ENCODE measurements around the gene SYMPK.
"Not testable (repeated sequence)": the region's sequence is repeated elsewhere in the genome, so short reads cannot be mapped to it uniquely, and the experiment has no call there.

Gene SYMPK

DNA sequence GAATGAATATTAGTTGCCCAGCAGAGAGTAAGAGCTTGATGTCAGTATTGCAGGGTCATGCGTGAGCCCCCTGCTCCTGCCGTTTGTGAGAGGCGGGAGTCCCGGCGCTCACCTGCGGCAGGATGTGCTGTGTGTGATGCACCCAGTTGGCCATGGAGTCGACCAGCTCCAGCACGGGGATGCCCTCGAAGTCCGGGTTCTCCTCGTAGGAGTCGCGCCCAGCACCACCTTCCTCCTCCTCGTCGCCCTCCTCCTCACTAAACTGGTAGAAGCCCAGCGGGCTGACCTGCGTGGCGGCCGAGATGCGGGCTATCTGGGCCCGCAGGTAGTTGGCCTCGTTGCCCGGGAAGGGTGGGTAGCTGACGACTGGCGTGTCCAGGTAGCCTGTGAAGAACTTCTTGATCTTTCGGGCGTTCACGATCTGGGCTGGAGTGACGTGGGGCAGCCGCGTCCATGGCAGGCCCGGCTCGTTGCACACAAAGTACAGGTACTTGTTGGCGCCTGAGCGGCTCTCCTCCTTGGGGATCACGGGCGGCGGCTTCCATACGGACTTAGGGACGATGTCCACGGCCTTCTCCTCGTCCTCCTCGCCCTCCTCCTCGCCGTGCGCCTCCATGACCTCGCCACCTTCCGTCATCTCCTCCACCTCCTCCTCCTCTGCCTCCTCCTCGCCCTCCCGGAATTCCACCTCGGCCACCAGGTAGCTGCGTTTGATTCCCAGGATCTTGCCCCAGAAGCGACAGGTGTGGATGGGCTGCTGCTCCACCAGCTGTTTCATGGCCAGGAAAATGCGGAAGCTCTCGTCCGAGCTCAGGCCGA is 58.6 kb downstream of the SYMPK start:
- no peak overlapping the region for H3K4me3 ChIP-seq (ENCODE audit: low read length in 2 of 2)
- 97% methylated on average over 6 of the region's 57 CpGs; no CpG with 5 or more reads in 1 of the 2 donors for WGBS, 2 donors (ENCODE audit: extremely low coverage in 2 of 2, insufficient read length in 2 of 2, insufficient replicate concordance in 1 of 2)

DNA sequence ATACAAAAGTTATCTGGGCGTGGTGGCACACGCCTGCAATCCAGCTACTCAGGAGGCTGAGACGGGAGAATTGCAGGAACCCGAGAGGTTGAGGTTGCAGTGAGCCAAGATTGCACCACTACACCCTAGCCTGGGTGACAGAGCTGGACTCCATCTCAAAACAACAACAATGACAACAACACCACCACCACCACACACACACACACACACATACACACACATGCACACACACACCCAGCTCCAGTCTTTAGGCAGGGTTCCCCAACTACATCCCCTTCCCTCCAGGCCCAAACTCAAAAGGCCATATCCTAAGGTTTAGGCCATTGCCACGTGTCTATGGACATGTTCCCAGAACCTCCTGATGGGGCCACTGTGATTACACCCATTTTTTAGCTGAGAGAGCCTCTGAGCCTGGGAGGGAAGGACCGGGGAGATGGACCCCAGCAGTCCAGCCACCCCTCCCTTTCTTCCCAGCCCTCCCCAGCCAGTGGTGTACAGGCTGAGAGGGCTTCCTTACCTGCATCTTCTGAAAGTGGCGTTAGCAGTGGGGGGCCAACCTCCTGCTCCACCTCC is 61.3 kb downstream of the SYMPK start:
- no peak overlapping the region for H2BK5ac ChIP-seq (ENCODE audit: low read length)
- peaks cover 0 to 4% of the 10 kb centered on the region in 2 donors for H3K9me3 ChIP-seq (replicated peaks in 1 of 2; ENCODE audit: control insufficient read depth in 2 of 2, insufficient read depth in 1 of 2, low read depth in 1 of 2, low read length in 2 of 2)
- peak overlapping the region; percentile 50 for H3K9ac ChIP-seq (ENCODE audit: low read depth, low read length, poor library complexity)
- no peak overlapping the region for H4K91ac ChIP-seq (ENCODE audit: low read depth, low read length, poor library complexity)
- H3K14ac ChIP-seq (ENCODE audit: low read length) = peak overlapping the region; percentile 56
- H2AK5ac ChIP-seq (ENCODE audit: low read depth, low read length) = peak overlapping the region; percentile 96
- H3K4ac ChIP-seq (ENCODE audit: low read length) = no peak overlapping the region
- no peak overlapping the region for H3K4me2 ChIP-seq (ENCODE audit: insufficient read depth, low read length, poor library complexity, severe bottlenecking)
- WGBS, 2 donors (ENCODE audit: extremely low coverage in 2 of 2, insufficient read length in 2 of 2, insufficient replicate concordance in 1 of 2) = no CpG with 5 or more reads among the region's 7 CpGs
- no peaks in the 10 kb centered on the region for H3K36me3 ChIP-seq (replicated peaks in 1 of 2; ENCODE audit: control insufficient read depth in 2 of 2, insufficient read depth in 2 of 2, low read length in 2 of 2)
- no peaks in the 10 kb centered on the region for H3K79me1 ChIP-seq (ENCODE audit: low read depth, low read length)
- H2AFZ ChIP-seq (ENCODE audit: low read length) = no peak overlapping the region
- peak overlapping the region in 1 of 2 donors; percentile 5 for H3K4me3 ChIP-seq (ENCODE audit: low read length in 2 of 2)
- no peak for DNase-seq (ENCODE audit: low spot score)
- peaks cover 4 to 5% of the 10 kb centered on the region in 2 donors for H3K4me1 ChIP-seq (ENCODE audit: control insufficient read depth in 2 of 2, insufficient read depth in 1 of 2, low read depth in 1 of 2, low read length in 2 of 2)
- H2BK15ac ChIP-seq (ENCODE audit: low read length) = peak overlapping the region; percentile 85
- peak overlapping the region; percentile 18 for H2BK120ac ChIP-seq (ENCODE audit: low read depth, low read length)
- no peak overlapping the region for H3K27ac ChIP-seq (replicated peaks; ENCODE audit: low read length)
- H4K8ac ChIP-seq (ENCODE audit: low read depth, low read length) = no peak overlapping the region
- peaks cover 0 to 3% (median 0%) of the 10 kb centered on the region in 3 experiments for H3K27me3 ChIP-seq (ENCODE audit: control insufficient read depth in 3 of 3, insufficient read depth in 3 of 3, low read depth in 1 of 3, low read length in 3 of 3)
- peak overlapping the region; percentile 63 for H2BK12ac ChIP-seq (ENCODE audit: low read length)
- H3K23ac ChIP-seq (ENCODE audit: low read depth, low read length, poor library complexity) = no peak overlapping the region
- peak overlapping the region; percentile 59 for H3K18ac ChIP-seq (ENCODE audit: low read length)

More for the DNA sequence above, 58.6 kb downstream of the SYMPK start:
- peak overlapping the region; percentile 84 for H2BK12ac ChIP-seq (ENCODE audit: low read length)
- H2BK120ac ChIP-seq (ENCODE audit: low read depth, low read length) = no peak overlapping the region
- H2BK5ac ChIP-seq (ENCODE audit: low read length) = no peak overlapping the region
- DNase-seq (ENCODE audit: low spot score) = no peak
- H3K9ac ChIP-seq (ENCODE audit: low read depth, low read length, poor library complexity) = no peak overlapping the region
- H2AK5ac ChIP-seq (ENCODE audit: low read depth, low read length) = peak overlapping the region; percentile 83
- H3K79me1 ChIP-seq (ENCODE audit: low read depth, low read length) = no peaks in the 10 kb centered on the region
- peak overlapping the region; percentile 65 for H3K18ac ChIP-seq (ENCODE audit: low read length)
- H3K27ac ChIP-seq (replicated peaks; ENCODE audit: low read length) = no peak overlapping the region
- peak overlapping the region; percentile 92 for H2BK15ac ChIP-seq (ENCODE audit: low read length)
- H3K4me1 ChIP-seq (ENCODE audit: control insufficient read depth in 2 of 2, insufficient read depth in 1 of 2, low read depth in 1 of 2, low read length in 2 of 2) = peaks cover 0 to 3% of the 10 kb centered on the region in 2 donors
- peaks cover 0 to 4% of the 10 kb centered on the region in 2 donors for H3K9me3 ChIP-seq (replicated peaks in 1 of 2; ENCODE audit: control insufficient read depth in 2 of 2, insufficient read depth in 1 of 2, low read depth in 1 of 2, low read length in 2 of 2)
- H3K14ac ChIP-seq (ENCODE audit: low read length) = peak overlapping the region; percentile 71
- peak overlapping the region; percentile 84 for H3K4ac ChIP-seq (ENCODE audit: low read length)
- peak overlapping the region; percentile 80 for H3K23ac ChIP-seq (ENCODE audit: low read depth, low read length, poor library complexity)
- peaks cover 0 to 3% (median 0%) of the 10 kb centered on the region in 3 experiments for H3K27me3 ChIP-seq (ENCODE audit: control insufficient read depth in 3 of 3, insufficient read depth in 3 of 3, low read depth in 1 of 3, low read length in 3 of 3)
- H3K4me2 ChIP-seq (ENCODE audit: insufficient read depth, low read length, poor library complexity, severe bottlenecking) = no peak overlapping the region
- H4K91ac ChIP-seq (ENCODE audit: low read depth, low read length, poor library complexity) = peak overlapping the region; percentile 24
- no peak overlapping the region for H2AFZ ChIP-seq (ENCODE audit: low read length)
- no peak overlapping the region for H4K8ac ChIP-seq (ENCODE audit: low read depth, low read length)
- no peaks in the 10 kb centered on the region for H3K36me3 ChIP-seq (replicated peaks in 1 of 2; ENCODE audit: control insufficient read depth in 2 of 2, insufficient read depth in 2 of 2, low read length in 2 of 2)

DNA sequence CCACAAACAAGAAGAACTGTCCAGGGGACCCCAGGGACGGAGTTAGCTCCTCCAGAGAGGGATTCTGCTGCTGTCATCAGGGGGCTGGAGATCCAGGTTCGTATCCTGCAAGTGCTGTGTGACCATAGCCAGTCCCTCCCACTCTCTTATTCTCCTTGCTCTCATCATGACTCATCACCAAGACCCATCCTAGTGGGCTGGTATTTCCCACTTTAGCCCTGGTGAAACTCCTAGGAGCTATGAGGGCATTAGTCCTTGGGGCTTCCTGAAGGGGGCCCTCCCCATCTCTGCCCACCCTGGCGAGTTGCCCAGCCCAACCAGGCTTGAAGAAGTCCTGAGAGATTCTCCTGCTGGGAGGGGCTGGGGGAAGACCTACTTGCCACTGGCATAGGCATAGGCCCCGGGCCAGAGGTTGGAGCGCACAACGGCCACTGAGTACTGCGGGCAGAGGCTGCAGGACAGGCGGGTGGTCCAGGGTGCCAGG is 62.8 kb downstream of the SYMPK start:
- Histone ChIP-seq H3K79me1 (ENCODE audit: low read depth, low read length) (no peaks in the 10 kb centered on the region), H2AK5ac (ENCODE audit: low read depth, low read length) (peak overlapping the region; percentile 84), H3K9me3 (replicated peaks in 1 of 2; ENCODE audit: control insufficient read depth in 2 of 2, insufficient read depth in 1 of 2, low read depth in 1 of 2, low read length in 2 of 2) (no peaks in the 10 kb centered on the region), H2BK12ac (ENCODE audit: low read length) (peak overlapping the region; percentile 84), H2BK5ac (ENCODE audit: low read length) (no peak overlapping the region), H3K18ac (ENCODE audit: low read length) (peak overlapping the region; percentile 71), H4K91ac (ENCODE audit: low read depth, low read length, poor library complexity) (no peak overlapping the region), H2BK15ac (ENCODE audit: low read length) (no peak overlapping the region), H3K27me3 (ENCODE audit: control insufficient read depth in 3 of 3, insufficient read depth in 3 of 3, low read depth in 1 of 3, low read length in 3 of 3) (peaks cover 0 to 3% (median 0%) of the 10 kb centered on the region in 3 experiments), H3K14ac (ENCODE audit: low read length) (peak overlapping the region; percentile 56), H3K27ac (replicated peaks; ENCODE audit: low read length) (no peak overlapping the region), H3K4ac (ENCODE audit: low read length) (no peak overlapping the region), H3K4me3 (ENCODE audit: low read length in 2 of 2) (no peak overlapping the region), H2AFZ (ENCODE audit: low read length) (no peak overlapping the region), H3K36me3 (replicated peaks in 1 of 2; ENCODE audit: control insufficient read depth in 2 of 2, insufficient read depth in 2 of 2, low read length in 2 of 2) (no peaks in the 10 kb centered on the region), H3K4me2 (ENCODE audit: insufficient read depth, low read length, poor library complexity, severe bottlenecking) (no peak overlapping the region), H3K23ac (ENCODE audit: low read depth, low read length, poor library complexity) (peak overlapping the region; percentile 65), H3K9ac (ENCODE audit: low read depth, low read length, poor library complexity) (peak overlapping the region; percentile 60), H4K8ac (ENCODE audit: low read depth, low read length) (peak overlapping the region; percentile 43), H3K4me1 (ENCODE audit: control insufficient read depth in 2 of 2, insufficient read depth in 1 of 2, low read depth in 1 of 2, low read length in 2 of 2) (peaks cover 4 to 5% of the 10 kb centered on the region in 2 donors), H2BK120ac (ENCODE audit: low read depth, low read length) (peak overlapping the region; percentile 2)
- no CpG with 5 or more reads among the region's 8 CpGs for WGBS, 2 donors (ENCODE audit: extremely low coverage in 2 of 2, insufficient read length in 2 of 2, insufficient replicate concordance in 1 of 2)
- no peak for DNase-seq (ENCODE audit: low spot score)

DNA sequence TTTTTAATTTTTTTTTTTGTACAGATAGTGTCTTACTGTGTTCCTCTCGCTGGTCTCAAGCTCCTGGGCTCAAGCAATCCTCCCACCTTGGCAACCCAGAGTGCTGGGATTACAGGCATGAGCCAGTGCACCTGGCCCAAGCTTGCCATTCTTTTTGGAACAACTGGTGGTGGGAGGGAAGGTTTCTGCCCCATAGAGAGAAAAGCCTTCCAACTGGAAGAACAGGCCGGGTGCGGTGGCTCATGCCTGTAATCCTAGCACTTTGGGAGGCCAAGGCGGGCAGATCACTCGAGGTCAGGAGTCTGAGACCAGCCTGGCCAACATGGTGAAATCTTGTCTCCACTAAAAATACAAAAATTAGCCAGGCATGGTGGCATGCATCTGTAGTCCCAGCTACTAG is 63.4 kb downstream of the SYMPK start:
- H3K36me3 ChIP-seq (replicated peaks in 1 of 2; ENCODE audit: control insufficient read depth in 2 of 2, insufficient read depth in 2 of 2, low read length in 2 of 2); H2BK5ac ChIP-seq (ENCODE audit: low read length); H3K79me1 ChIP-seq (ENCODE audit: low read depth, low read length); H2BK120ac ChIP-seq (ENCODE audit: low read depth, low read length); H3K27me3 ChIP-seq (ENCODE audit: control insufficient read depth in 3 of 3, insufficient read depth in 3 of 3, low read depth in 1 of 3, low read length in 3 of 3); H3K4ac ChIP-seq (ENCODE audit: low read length); H2AK5ac ChIP-seq (ENCODE audit: low read depth, low read length); H3K18ac ChIP-seq (ENCODE audit: low read length); H3K4me2 ChIP-seq (ENCODE audit: insufficient read depth, low read length, poor library complexity, severe bottlenecking); H2BK15ac ChIP-seq (ENCODE audit: low read length); H3K9me3 ChIP-seq (replicated peaks in 1 of 2; ENCODE audit: control insufficient read depth in 2 of 2, insufficient read depth in 1 of 2, low read depth in 1 of 2, low read length in 2 of 2); H3K4me3 ChIP-seq (ENCODE audit: low read length in 2 of 2); H2AFZ ChIP-seq (ENCODE audit: low read length); H3K23ac ChIP-seq (ENCODE audit: low read depth, low read length, poor library complexity); H3K9ac ChIP-seq (ENCODE audit: low read depth, low read length, poor library complexity); DNase-seq (ENCODE audit: low spot score); H3K27ac ChIP-seq (replicated peaks; ENCODE audit: low read length); H3K14ac ChIP-seq (ENCODE audit: low read length); H3K4me1 ChIP-seq (ENCODE audit: control insufficient read depth in 2 of 2, insufficient read depth in 1 of 2, low read depth in 1 of 2, low read length in 2 of 2); H2BK12ac ChIP-seq (ENCODE audit: low read length); H4K8ac ChIP-seq (ENCODE audit: low read depth, low read length); H4K91ac ChIP-seq (ENCODE audit: low read depth, low read length, poor library complexity): not testable (repeated sequence)
- WGBS, 2 donors (ENCODE audit: extremely low coverage in 2 of 2, insufficient read length in 2 of 2, insufficient replicate concordance in 1 of 2) = no CpG with 5 or more reads among the region's 5 CpGs
